ENCODE results near the gene HABP4.
"Not testable (repeated sequence)": the region's sequence is repeated elsewhere in the genome, so short reads cannot be mapped to it uniquely, and the experiment has no call there.

HABP4 gene

GRCh38 chr9:96498796-96499195 is 48.8 kb downstream of the HABP4 start:
- DNase-seq (ENCODE audit: low read depth), result no peak

DNA sequence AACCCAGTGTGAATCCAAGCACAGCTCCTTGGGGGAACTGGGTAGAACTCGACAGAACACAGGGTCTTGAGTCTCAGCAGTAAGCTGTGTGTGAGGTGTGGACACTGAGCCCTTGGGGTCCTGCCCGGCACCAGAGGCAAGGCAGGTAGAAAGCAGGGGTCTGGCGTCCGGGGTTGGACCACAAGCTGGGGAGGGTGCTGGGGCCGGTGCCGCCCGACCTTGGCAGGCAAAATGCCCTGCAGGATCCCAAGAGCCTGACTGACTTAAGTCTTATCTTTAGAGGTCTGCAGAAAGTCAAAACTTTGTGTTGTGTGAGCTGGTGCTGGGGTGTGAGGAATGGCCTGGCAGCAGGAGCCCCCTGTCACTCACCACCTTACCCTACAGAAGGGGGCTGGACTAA is 49.3 kb downstream of the HABP4 start:
- no peak for DNase-seq (ENCODE audit: low read depth)

DNA sequence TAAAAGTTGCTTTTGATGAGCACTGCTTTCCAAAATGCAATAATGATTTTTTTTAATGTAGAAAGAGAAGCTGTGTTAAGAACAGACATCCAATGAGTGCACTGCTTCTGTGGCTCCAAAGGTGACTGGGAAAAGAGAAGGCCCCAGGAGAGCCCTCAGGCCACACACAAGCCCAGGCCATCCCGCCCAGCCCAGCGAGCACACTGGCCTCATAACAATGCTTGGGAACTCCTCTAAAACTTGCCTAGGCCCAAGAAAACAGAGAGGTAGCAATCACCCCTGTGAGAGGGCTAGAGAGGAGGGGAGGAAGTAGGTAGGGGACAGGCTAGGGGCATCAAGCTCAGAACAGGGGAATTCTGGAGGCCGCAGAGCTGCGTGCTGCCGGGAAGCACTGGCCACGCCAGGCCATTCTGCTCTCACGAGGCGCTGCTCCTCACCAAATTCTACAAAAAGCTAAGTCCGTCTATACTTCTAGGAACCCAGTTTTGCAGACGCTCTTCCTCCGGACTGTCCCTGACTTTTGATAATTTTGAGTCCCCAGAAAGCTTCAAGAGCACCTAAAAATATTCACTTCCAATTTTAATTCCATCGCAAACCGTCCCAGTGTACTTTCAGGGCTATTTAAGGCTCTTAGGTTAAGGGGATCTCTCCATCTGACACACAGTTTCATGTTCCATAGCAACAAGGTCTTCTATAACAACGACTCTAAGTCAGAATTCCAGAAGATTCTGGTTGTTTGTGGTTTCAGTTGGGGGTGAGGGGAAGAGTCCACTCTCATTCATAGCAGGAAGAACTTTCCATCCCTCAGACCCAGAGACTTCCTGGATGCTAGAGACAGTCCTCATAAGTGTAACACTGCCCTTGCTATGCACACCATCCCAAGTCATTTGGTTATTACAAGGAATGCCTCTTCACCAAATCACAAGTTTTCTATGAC is 51.0 kb downstream of the HABP4 start:
- DNase-seq (ENCODE audit: low read depth), result no peak

GRCh38 chr9:96501633-96502538 is 51.9 kb downstream of the HABP4 start:
- no peak for DNase-seq (ENCODE audit: low read depth)

- DNase-seq (ENCODE audit: low read depth), result no peak
These were observed 52.8 kb downstream of the HABP4 start for GRCh38 chr9:96502539-96503373.

DNA sequence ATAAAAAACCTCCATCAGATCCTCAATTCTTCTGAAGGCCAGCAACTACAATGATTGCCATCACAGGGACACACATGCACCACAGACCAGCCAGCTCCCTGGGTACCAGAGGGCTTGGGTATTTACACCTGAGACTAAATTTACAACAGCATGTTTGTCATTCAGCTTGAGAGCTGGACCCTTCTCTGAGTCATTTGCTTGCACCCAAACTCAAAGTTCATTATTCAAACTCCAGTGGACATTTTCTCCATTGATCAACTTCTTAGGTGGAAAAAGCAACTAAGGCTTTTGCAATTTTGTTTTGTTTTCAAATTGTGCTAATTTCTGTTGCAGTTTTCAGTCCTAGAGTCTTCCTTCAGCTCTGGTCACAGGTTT is 53.4 kb downstream of the HABP4 start:
- DNase-seq (ENCODE audit: low read depth), result not testable (repeated sequence)

GRCh38 chr9:96503918-96504317 is 53.9 kb downstream of the HABP4 start:
- no peak for DNase-seq (ENCODE audit: low read depth)

- no peak for DNase-seq (ENCODE audit: low read depth)
These were observed 55.5 kb downstream of the HABP4 start for GRCh38 chr9:96505316-96505991.

DNA sequence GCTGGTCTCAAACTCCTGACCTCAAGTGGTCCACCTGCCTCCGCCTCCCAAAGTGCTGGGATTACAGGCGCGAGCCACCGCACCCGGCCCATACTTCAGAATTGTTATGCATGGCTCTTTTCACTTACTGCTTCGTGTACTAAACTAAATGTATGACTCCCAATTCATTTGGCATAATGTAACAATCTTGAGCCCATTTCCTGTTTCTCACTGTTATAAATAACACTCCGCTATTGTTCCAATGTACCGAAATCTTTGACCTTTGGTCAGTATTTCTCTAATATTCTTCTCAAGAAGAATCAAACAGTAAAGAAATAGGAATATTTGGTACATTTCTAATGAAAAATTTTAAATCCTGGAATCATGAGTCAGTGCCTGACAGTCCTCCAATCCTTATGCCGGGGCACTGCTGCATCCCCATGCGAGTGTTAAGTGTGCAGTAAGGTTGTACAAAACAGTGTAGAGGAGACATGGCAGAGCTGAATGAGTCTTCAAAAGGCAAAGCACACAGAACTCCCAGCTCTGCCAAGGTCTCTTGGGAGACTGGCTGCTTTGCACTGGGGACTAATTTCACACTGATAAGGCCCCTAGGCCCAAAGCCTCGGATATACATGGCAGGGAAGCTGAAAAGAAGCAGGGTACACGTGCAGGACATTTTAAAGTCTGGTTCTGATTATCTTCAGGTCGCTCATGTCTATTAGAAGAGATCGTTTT is 58.4 kb downstream of the HABP4 start:
- no peak for DNase-seq (ENCODE audit: low read depth)

DNA sequence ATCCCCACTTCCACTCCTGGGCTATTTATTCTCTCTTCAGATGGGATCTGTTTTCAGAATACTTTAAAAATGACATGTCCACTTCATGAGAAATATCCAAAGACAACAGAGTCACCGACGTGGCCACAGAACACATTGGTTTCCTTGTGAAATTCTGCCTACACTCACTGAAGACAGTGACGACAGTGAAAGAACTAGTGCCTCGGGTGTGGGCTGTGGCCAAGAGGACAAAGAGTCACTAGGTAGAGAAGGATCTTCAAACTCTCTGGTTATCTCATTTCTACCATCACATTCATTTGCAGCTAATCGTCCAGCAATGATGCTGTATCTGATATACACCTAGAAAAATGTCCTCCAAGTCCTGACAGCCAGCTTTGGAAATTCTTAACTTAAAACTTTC is 59.1 kb downstream of the HABP4 start:
- DNase-seq (ENCODE audit: low read depth), result no peak

- no peak for DNase-seq (ENCODE audit: low read depth)
These were observed 59.9 kb downstream of the HABP4 start for GRCh38 chr9:96509848-96510247.

DNA sequence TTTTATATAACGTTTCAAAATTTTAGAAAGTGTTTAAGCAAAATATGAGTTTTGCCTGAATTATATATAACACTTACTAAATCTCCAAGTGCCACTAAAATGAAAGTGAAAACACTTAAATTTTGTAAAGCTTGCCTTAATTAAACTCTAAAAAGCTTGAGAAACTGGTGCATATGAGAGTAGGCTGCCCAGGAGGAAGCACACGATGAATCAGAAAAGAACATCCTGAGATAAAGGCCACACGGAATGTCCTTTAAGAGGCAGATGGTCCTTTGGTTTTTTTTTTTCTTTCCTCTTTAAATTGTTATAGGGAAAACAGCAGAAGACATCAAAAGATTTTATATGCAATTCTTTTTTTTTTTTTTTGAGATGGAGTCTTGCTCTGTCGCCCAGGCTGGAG is 60.3 kb downstream of the HABP4 start:
- DNase-seq (ENCODE audit: low read depth), result no peak

DNA sequence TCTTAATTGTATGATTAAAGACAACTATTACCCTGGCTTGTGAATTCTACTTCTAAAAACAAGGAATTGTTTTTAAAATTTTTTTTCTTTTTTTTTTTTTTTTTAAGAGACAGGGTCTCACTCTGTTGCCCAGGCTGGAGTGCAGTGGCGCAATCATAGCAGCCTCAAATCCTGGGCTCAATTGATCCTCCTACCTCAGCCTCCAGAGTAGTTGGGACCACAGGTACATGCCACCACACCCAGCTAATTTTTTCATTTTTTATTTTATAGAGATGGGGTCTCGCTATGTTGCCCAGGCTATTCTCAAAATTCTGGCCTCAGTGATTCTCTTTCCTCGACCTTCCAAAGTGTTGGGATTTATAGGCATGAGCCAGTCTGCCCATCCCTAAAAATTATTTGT is 62.3 kb downstream of the HABP4 start:
- DNase-seq (ENCODE audit: low read depth), result no peak

- no peak for DNase-seq (ENCODE audit: low read depth)
These were observed 63.7 kb downstream of the HABP4 start for GRCh38 chr9:96513622-96514021.

DNA sequence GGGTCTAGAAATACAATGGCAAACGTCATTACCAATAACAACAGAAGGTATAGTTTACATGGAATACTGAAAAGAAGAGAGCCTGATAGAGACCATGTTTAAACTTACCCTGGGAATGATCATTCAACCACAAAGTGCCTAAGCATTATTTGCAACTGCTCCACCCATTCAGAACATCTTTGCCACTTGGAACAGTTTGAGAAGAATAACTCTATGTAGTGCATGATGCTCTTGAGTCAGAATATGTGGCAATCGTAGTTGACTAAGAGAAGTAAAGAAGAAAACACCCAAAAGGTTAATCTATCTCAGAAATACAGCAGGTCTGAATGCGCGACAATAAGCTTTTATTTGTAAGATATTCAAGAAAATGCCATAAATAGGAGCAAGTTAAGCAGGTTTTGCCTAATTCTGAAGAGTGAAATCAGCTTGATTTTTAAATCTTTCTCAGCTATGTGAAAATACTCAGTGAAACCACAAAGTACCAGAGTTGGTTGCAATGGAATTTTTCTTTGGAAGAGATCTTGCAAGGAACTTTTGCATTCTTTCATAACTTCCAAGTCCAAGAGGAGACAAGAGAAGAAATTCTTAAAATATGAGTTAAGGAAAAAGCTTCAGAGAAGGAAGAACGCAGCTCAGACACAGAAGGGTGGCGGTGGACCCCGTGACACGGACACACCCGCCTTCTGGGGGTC is 64.3 kb downstream of the HABP4 start:
- DNase-seq (ENCODE audit: low read depth), result no peak

DNA sequence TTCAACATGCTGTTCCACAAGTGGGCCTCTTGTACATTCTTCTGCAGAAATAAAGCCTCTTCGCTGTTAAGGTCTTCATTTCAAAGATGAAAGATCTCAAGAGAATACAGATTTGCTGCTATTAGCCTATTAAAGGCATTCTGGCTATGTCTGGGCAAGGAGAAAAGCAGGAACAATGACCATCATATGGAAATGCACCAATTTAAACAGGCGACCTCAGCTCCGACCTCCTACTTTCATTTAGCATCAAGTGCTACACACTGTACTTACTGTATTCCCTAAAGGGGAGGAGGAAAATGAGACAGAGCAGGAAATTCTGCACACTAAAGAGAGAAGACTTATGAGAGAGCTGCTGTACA is 64.8 kb downstream of the HABP4 start:
- DNase-seq (ENCODE audit: low read depth), result no peak

DNA sequence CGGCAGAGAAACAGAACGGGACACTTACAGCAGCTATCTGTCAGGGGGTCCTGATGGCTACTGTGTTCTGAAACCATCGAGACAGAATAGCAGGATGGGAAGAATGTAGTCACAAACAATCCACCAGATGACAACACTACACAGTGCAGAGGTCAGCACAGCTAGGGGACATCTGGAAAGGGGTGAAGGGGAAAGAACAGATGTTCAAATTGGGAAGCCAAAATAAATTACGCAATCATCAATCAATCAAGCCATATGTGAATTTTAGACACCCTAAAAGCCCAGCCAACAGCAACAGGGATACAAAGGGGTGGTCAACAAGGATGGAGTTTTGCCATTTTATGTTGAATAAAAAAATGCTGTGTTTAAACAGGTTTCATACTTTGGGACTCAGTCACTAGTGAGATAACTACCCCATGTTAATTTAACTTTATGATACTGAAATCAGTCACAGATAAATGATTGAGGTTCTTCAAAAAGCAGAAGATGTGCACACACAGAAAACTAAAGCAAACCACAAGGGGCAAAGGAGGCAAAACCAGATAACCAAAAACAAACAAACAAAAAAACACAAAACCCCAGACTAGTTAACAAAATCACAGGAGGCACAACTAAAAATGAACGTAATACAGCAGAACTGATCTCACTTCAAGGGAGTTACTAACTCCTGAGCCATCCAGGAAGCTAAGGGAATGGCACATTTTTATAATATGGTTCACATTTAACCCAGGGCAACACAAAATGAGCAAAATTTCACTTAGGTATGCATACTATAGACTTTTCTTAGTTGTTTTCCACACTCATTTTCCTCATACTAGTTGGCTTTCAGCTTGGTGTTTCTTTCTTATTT is 65.9 kb downstream of the HABP4 start:
- no peak for DNase-seq (ENCODE audit: low read depth)

DNA sequence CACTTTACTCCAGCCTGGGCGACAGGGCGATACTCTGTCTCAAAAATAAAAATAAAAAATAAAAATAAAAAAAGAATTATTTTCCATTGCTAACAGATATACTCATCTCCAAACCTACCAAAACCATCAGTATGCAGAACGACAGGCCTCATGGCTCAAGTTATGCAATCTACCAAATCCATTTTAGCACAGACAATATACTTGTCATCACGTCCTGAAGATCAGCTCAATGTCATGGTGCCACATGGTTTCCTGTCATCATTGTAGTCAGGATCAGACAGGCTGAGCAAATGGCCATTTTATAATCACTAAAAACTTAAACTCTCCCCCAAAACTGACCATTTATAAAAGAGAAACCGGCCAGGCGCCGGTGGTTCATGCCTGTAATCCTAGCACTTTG is 69.1 kb downstream of the HABP4 start:
- no peak for DNase-seq (ENCODE audit: low read depth)

GRCh38 chr9:96519787-96520186 is 69.8 kb downstream of the HABP4 start:
- no peak for DNase-seq (ENCODE audit: low read depth)
